Mesendoderm (in vitro differentiated cells): ENCODE measurements around the gene TMEM178A.

Experiments used
- DNase-seq: peaks from one replicate; pipeline ENCODE4 v3.0.0; 2013
- H2AK5ac ChIP-seq: 2 replicates; pipeline ENCODE4 v1.6.1; 2013; ENCODE audit warnings: low read length, inconsistent platforms
- H2BK120ac ChIP-seq: 2 replicates; pipeline ENCODE4 v1.6.1; 2013; ENCODE audit warnings: low read depth, mild to moderate bottlenecking, low read length, moderate library complexity, mixed read lengths
- H2BK15ac ChIP-seq: replicated peaks from 2 replicates; pipeline ENCODE4 v1.6.1; 2013; ENCODE audit warnings: low read depth, mild to moderate bottlenecking, moderate library complexity
- H2BK5ac ChIP-seq: 2 replicates; pipeline ENCODE4 v1.6.1; 2013; ENCODE audit warnings: low read length, inconsistent platforms
- H3K18ac ChIP-seq: 2 replicates; pipeline ENCODE4 v1.6.1; 2013; ENCODE audit warnings: mild to moderate bottlenecking, low read length, mixed read lengths
- H3K23ac ChIP-seq: one replicate; pipeline ENCODE4 v1.6.1; 2013; ENCODE audit warnings: low read length
- H3K27ac ChIP-seq: 2 replicates; pipeline ENCODE4 v1.5.1; 2013; ENCODE audit warnings: low read depth, mild to moderate bottlenecking, inconsistent platforms, low read length, moderate library complexity
- H3K27me3 ChIP-seq: 2 replicates; pipeline ENCODE4 v1.6.1; 2013; ENCODE audit warnings: low read length, control low read depth, mild to moderate bottlenecking, inconsistent platforms; ENCODE audit not compliant: insufficient read depth, poor library complexity
- H3K36me3 ChIP-seq: 2 replicates; pipeline ENCODE4 v1.6.1; 2013; ENCODE audit warnings: low read length, inconsistent platforms; ENCODE audit not compliant: control insufficient read depth, insufficient read depth
- H3K4ac ChIP-seq: one replicate; pipeline ENCODE4 v1.6.1; 2013; ENCODE audit warnings: low read depth, mild to moderate bottlenecking, low read length, moderate library complexity
- H3K4me1 ChIP-seq: 2 replicates; pipeline ENCODE4 v1.6.1; 2013; ENCODE audit warnings: low read depth, low read length, inconsistent platforms; ENCODE audit not compliant: control insufficient read depth
- H3K4me2 ChIP-seq: 2 replicates; pipeline ENCODE4 v1.6.1; 2013; ENCODE audit warnings: low read length
- H3K4me3 ChIP-seq: 2 replicates; pipeline ENCODE4 v1.5.1; 2013; ENCODE audit warnings: mild to moderate bottlenecking, low read length
- H3K56ac ChIP-seq: one replicate; pipeline ENCODE4 v1.6.1; 2013; ENCODE audit warnings: low read length
- H3K79me1 ChIP-seq: 2 replicates; pipeline ENCODE4 v1.6.1; 2013; ENCODE audit warnings: low read length, inconsistent platforms
- H3K79me2 ChIP-seq: 2 replicates; pipeline ENCODE4 v1.6.1; 2013; ENCODE audit warnings: mild to moderate bottlenecking, low read length; ENCODE audit not compliant: control insufficient read depth, insufficient read depth
- H3K9ac ChIP-seq: 2 replicates; pipeline ENCODE4 v1.6.1; 2013; ENCODE audit warnings: low read length, inconsistent platforms
- H4K5ac ChIP-seq: one replicate; pipeline ENCODE4 v1.6.1; 2013; ENCODE audit warnings: low read length
- H4K8ac ChIP-seq: one replicate; pipeline ENCODE4 v1.6.1; 2013; ENCODE audit warnings: low read depth, mild to moderate bottlenecking, control low read depth, low read length, moderate library complexity
- WGBS: extraction: QIAGEN DNeasy Blood & Tissue Kit; methylation state at CpG from one replicate; pipeline ENCODE4 v1.1.7; 2013; ENCODE audit warnings: low lambda C conversion rate, missing lambda C conversion rate; ENCODE audit not compliant: insufficient coverage; ENCODE audit errors: extremely low coverage; 5-methylcytosine and 5-hydroxymethylcytosine counted together

Gene TMEM178A

DNA sequence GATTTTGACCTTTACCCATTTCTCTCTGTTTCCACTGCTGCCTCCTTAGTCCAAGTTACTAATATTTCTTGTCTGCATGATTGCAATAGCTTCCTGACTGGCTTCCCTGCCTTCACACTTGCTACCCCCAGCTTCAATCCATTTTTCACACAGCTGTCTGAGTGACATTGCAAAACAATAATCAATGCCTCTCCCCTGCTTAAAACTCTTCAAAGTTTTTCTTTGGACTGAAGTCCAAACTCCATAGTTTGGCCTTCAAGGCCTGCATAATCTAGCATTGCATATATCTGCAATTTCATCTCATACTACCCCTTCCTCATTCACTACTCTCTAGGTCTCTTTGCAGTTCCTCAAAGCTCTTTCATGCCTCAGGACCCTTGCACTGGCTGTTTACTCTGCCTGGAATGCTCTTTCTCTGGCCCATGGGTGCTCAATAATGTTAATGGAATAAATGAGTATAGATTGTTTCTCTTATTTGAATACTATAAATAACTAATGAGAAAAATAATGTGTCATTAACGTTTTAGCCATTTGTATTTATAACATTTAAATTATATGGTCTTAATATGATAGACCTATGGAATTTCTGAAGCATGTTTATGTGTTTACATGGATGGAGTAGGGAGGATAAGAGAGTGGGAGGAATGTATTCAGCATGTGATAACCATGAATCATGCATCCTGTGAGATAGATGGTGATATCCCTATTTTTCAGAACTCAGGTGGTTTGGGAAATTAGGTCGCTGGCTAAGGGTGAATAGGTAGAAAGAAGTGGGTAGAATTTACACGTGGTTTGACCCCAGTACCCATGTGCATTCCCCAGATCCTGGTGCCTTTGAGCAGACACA lies 5.7 kb upstream of the TMEM178A start:
- no peak overlapping the region for H3K27ac ChIP-seq
- H4K8ac ChIP-seq: no peak overlapping the region
- no peak overlapping the region for H3K9ac ChIP-seq
- no peaks in the 10 kb centered on the region for H3K36me3 ChIP-seq
- H2BK120ac ChIP-seq: no peak overlapping the region
- no CpG with 5 or more reads among the region's 3 CpGs for WGBS
- H2AK5ac ChIP-seq: no peak overlapping the region
- no peak overlapping the region for H2BK15ac ChIP-seq
- H3K4ac ChIP-seq: no peak overlapping the region
- H4K5ac ChIP-seq: no peak overlapping the region
- H3K79me1 ChIP-seq: no peaks in the 10 kb centered on the region
- DNase-seq: no peak
- H3K56ac ChIP-seq: no peak overlapping the region
- no peak overlapping the region for H2BK5ac ChIP-seq
- H3K4me2 ChIP-seq: no peak overlapping the region
- H3K23ac ChIP-seq: no peak overlapping the region
- no peak overlapping the region for H3K18ac ChIP-seq
- H3K4me3 ChIP-seq: no peak overlapping the region
- no peaks in the 10 kb centered on the region for H3K27me3 ChIP-seq
- H3K79me2 ChIP-seq: no peaks in the 10 kb centered on the region
- no peaks in the 10 kb centered on the region for H3K4me1 ChIP-seq

DNA sequence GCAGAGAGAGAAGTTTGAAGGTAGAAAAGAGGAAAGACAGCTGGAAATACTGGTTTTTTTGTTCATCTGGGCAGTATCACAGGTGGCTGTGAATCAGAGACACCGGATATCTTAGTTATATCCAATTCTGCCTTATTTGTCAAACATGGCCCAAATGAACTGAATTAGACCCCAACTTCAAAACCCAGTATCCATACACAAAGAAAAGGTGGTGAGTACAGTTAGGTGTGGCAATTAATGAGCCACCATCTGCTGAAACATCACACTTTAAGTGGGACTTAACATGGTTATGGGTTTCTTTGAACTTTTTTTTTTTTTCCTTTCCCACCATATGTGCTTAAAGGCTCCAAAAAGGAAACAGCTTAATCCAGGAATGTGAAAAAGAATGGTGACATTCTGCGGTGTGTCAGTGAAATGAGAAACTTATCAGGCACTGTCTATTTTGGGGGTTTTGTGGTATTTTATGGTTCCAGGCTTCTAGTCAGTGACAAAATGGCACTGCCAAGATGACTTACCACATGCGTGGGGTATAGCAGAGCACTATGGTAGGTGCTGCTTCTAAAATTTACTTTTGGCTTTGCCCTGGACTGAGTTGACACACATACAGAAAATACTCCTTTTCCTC lies 5.0 kb upstream of the TMEM178A start:
- no peak for DNase-seq
- Histone ChIP-seq H3K27ac (peak overlapping the region; percentile 7), H3K4me3 (no peak overlapping the region), H2BK120ac (no peak overlapping the region), H3K36me3 (no peaks in the 10 kb centered on the region), H3K4ac (no peak overlapping the region), H3K9ac (no peak overlapping the region), H3K79me2 (no peaks in the 10 kb centered on the region), H2AK5ac (no peak overlapping the region), H3K79me1 (no peaks in the 10 kb centered on the region), H3K56ac (no peak overlapping the region), H2BK15ac (no peak overlapping the region), H2BK5ac (no peak overlapping the region), H3K27me3 (no peaks in the 10 kb centered on the region), H3K23ac (no peak overlapping the region), H4K8ac (no peak overlapping the region), H3K4me1 (no peaks in the 10 kb centered on the region), H4K5ac (no peak overlapping the region), H3K4me2 (no peak overlapping the region), H3K18ac (no peak overlapping the region)
- no CpG with 5 or more reads among the region's 3 CpGs for WGBS

DNA sequence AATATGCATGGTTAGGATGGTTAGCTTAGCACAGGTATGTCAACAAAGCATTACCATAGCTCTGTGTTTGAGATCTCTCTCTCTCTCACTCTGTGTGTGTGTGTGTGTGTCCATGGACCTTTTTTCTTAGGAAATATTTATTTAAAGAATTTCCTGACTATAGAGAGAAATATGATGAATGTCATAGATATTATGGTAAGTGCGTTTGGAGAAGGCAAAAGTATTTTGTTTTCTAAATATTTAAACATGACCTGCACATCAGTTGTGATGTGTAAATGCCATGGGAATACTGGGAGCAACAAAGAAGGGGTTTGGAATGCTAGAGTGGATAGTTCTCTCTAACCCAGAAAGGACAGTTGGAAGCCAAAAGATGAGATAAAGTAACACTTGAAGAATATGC lies 3.9 kb upstream of the TMEM178A start:
- Histone ChIP-seq H3K4me2 (no peak overlapping the region), H3K27ac (no peak overlapping the region), H3K27me3 (no peaks in the 10 kb centered on the region), H3K9ac (no peak overlapping the region), H3K79me1 (no peaks in the 10 kb centered on the region), H3K4ac (no peak overlapping the region), H4K8ac (no peak overlapping the region), H3K4me3 (no peak overlapping the region), H3K79me2 (no peaks in the 10 kb centered on the region), H2BK15ac (no peak overlapping the region), H2BK120ac (no peak overlapping the region), H3K23ac (no peak overlapping the region), H2BK5ac (no peak overlapping the region), H3K56ac (no peak overlapping the region), H3K36me3 (no peaks in the 10 kb centered on the region), H3K4me1 (peaks cover 4% of the 10 kb centered on the region), H2AK5ac (no peak overlapping the region), H4K5ac (no peak overlapping the region), H3K18ac (no peak overlapping the region)
- 100% methylated on average over 1 of the region's 1 CpG for WGBS
- DNase-seq: no peak

DNA sequence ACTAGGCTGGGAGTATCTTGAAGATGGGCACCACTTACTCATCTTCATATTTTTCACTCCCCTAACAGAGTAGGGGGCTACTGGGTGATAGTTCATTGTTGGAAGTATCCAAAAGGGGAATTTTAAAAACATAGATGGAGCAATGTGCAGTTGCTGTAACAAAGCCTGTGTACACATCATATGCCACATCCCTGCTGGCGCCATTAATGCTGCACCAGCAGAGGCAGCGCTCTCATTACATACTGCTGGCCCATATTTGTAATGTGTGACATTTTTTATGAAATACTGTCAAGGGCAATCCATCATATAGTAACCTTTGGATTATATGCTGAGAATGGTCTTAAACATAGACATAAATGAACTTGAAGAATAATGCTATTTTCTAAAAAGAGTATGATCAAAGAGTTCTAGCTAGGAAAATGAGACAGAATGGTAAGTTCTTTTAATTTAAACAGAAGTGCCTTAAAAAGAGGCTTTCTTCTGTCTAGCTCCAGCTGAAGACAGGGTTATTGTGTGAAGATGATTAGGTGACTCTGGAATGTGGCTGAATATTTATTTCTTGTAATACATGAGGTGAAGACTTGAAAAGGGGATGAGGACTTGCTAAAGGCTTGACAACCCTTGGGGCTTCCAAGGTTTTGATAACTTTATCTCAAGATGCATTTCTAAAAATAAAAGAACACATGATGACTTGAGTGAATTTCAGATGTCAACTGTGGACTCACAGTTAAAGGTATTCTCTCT lies 2.4 kb upstream of the TMEM178A start:
- Histone ChIP-seq H2BK5ac (no peak overlapping the region), H3K36me3 (no peaks in the 10 kb centered on the region), H3K4me2 (no peak overlapping the region), H3K79me1 (no peaks in the 10 kb centered on the region), H3K23ac (no peak overlapping the region), H3K79me2 (no peaks in the 10 kb centered on the region), H4K5ac (no peak overlapping the region), H3K4me1 (peaks cover 4% of the 10 kb centered on the region), H3K9ac (no peak overlapping the region), H2BK15ac (no peak overlapping the region), H4K8ac (no peak overlapping the region), H3K27me3 (peaks cover 2% of the 10 kb centered on the region), H3K4me3 (no peak overlapping the region), H3K4ac (no peak overlapping the region), H3K56ac (no peak overlapping the region), H3K27ac (no peak overlapping the region), H3K18ac (no peak overlapping the region), H2AK5ac (no peak overlapping the region), H2BK120ac (no peak overlapping the region)
- no peak for DNase-seq
- no CpG with 5 or more reads among the region's 2 CpGs for WGBS

DNA sequence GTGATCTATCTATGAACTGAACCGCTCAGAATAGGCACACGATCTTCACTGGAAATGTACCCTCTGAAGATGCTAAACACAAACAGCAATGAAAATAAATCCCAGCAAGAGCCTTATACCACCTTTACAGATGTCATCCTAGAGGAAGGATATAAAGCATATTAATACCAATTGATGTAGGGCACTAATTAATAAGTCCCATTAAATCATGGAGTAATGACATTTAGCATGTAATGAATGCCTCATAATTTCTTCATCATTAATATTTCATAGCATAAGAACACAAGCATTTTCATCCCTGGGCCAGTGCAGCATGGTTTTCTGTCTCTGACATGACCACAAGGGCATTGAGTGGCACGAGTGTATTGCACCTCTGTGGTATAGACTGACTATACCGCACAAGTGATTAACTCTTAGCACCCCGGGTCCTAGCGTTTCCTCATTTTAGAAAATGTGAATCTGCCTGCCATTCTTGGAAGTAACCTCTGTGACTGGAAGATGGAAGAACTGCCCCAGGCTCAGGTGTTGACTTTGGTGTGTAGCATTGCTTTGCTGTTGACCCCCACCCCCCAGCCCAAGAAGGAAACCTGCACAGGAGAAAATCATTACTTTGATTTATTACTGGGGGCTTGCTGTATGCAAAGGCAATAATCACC lies 1.4 kb upstream of the TMEM178A start:
- Histone ChIP-seq H3K27ac (no peak overlapping the region), H4K5ac (no peak overlapping the region), H3K27me3 (peaks cover 2% of the 10 kb centered on the region), H3K4me3 (no peak overlapping the region), H3K36me3 (no peaks in the 10 kb centered on the region), H3K4me2 (no peak overlapping the region), H4K8ac (no peak overlapping the region), H3K4ac (no peak overlapping the region), H2BK5ac (no peak overlapping the region), H3K79me2 (no peaks in the 10 kb centered on the region), H3K79me1 (no peaks in the 10 kb centered on the region), H2AK5ac (no peak overlapping the region), H3K4me1 (peaks cover 4% of the 10 kb centered on the region), H3K56ac (no peak overlapping the region), H3K18ac (no peak overlapping the region), H3K23ac (no peak overlapping the region), H2BK120ac (no peak overlapping the region), H3K9ac (no peak overlapping the region), H2BK15ac (no peak overlapping the region)
- WGBS: no CpG with 5 or more reads among the region's 6 CpGs
- no peak for DNase-seq
